ENCODE results near the gene SLC13A3. TPM values are rescaled to one million over a fixed set of nuclear protein-coding genes. Genes with fewer than 3 reads are reported as not detected.

Gene SLC13A3
- total RNA-seq, 1 donor from 2014 or later = 0.90 TPM

GRCh38 chr20:46647469-46647868 is 3.8 kb downstream of the SLC13A3 start:
- TF ChIP-seq CTCF (IDR thresholded peaks at IDR 0.05; ENCODE audit: unreplicated experiment) = no peak
- Mint-ChIP-seq H3K4me1 (ENCODE audit: unreplicated experiment) (no peaks in the 10 kb centered on the region), H3K9me3 (ENCODE audit: unreplicated experiment) (no peaks in the 10 kb centered on the region), H3K27me3 (ENCODE audit: unreplicated experiment) (no peaks in the 10 kb centered on the region), H3K36me3 (ENCODE audit: low read depth, unreplicated experiment) (no peaks in the 10 kb centered on the region), H3K27ac (ENCODE audit: unreplicated experiment) (no peak overlapping the region), H3K4me3 (ENCODE audit: unreplicated experiment) (no peak overlapping the region)
- no peak for DNase-seq (ENCODE audit: low spot score)

DNA sequence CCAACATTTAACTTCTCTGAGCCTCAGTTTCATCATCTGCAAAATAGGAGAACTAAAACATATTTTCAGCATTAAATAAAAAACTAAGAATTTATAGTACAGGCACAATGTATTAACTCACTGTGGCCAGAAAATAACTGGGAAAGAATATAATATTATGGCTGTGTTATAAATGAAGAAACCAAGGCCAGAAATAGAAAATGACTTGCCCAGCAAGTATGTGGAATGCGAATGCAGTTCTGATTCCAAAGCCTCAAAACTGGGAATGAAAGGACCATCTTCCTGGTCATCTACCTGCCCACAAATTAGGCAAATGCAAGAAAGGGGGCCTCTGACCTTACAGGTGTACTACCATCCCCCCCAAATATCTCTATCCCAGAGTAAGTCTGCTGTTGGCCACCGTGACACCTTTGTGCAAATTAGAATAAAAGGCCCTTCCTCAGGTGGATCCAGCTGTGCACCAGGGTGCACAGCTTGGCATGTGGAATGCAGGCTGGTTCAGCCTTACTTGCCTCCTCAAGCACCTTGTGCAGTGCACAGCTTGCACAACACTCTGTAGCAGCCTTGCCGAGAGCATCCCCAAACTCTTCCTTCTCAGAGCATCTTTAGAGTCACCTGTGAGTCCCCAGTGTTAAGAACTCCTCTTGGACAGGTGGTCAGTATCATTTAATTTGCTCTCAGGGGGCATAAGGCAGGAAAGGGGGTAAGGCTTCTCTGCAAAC is 4.4 kb downstream of the SLC13A3 start:
- no peak for TF ChIP-seq CTCF (IDR thresholded peaks at IDR 0.05; ENCODE audit: unreplicated experiment)
- Mint-ChIP-seq H3K4me1 (ENCODE audit: unreplicated experiment) (no peaks in the 10 kb centered on the region), H3K27ac (ENCODE audit: unreplicated experiment) (no peak overlapping the region), H3K9me3 (ENCODE audit: unreplicated experiment) (no peaks in the 10 kb centered on the region), H3K27me3 (ENCODE audit: unreplicated experiment) (no peaks in the 10 kb centered on the region), H3K36me3 (ENCODE audit: low read depth, unreplicated experiment) (no peaks in the 10 kb centered on the region), H3K4me3 (ENCODE audit: unreplicated experiment) (no peak overlapping the region)
- no peak for DNase-seq (ENCODE audit: low spot score)

- Mint-ChIP-seq H3K27me3 (ENCODE audit: unreplicated experiment) (no peaks in the 10 kb centered on the region), H3K4me3 (ENCODE audit: unreplicated experiment) (no peak overlapping the region), H3K4me1 (ENCODE audit: unreplicated experiment) (no peaks in the 10 kb centered on the region), H3K9me3 (ENCODE audit: unreplicated experiment) (no peaks in the 10 kb centered on the region), H3K36me3 (ENCODE audit: low read depth, unreplicated experiment) (no peaks in the 10 kb centered on the region), H3K27ac (ENCODE audit: unreplicated experiment) (no peak overlapping the region)
- TF ChIP-seq CTCF (IDR thresholded peaks at IDR 0.05; ENCODE audit: unreplicated experiment) = no peak
- DNase-seq (ENCODE audit: low spot score) = no peak
Measured at GRCh38 chr20:46646122-46646521, 5.1 kb downstream of the SLC13A3 start.

DNA sequence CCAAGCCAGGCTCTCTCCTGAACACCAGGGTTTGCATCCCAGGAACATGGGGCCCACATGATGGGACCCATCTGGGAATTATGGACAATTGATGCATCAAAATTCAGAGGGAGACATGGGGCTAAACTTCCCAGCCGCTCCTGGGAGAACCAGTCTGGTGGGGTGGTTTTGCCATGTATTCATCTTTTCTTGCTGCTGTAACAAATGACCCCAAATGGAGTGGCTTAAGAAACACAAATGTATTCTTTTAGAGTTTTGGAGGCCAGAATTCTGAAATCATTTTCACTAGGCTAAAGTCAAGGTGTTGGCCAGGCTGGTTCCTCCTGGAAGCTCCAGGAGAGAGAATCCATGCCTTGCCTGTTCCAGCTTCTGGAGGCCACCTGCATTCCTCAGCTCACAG is 6.5 kb downstream of the SLC13A3 start:
- TF ChIP-seq CTCF (IDR thresholded peaks at IDR 0.05; ENCODE audit: unreplicated experiment) = no peak
- no peaks in the 10 kb centered on the region for H3K27me3 Mint-ChIP-seq (ENCODE audit: unreplicated experiment)
- H3K4me3 Mint-ChIP-seq (ENCODE audit: unreplicated experiment) = no peak overlapping the region
- no peaks in the 10 kb centered on the region for H3K4me1 Mint-ChIP-seq (ENCODE audit: unreplicated experiment)
- no peaks in the 10 kb centered on the region for H3K36me3 Mint-ChIP-seq (ENCODE audit: low read depth, unreplicated experiment)
- H3K27ac Mint-ChIP-seq (ENCODE audit: unreplicated experiment) = no peak overlapping the region
- H3K9me3 Mint-ChIP-seq (ENCODE audit: unreplicated experiment) = no peaks in the 10 kb centered on the region
- DNase-seq (ENCODE audit: low spot score) = no peak

DNA sequence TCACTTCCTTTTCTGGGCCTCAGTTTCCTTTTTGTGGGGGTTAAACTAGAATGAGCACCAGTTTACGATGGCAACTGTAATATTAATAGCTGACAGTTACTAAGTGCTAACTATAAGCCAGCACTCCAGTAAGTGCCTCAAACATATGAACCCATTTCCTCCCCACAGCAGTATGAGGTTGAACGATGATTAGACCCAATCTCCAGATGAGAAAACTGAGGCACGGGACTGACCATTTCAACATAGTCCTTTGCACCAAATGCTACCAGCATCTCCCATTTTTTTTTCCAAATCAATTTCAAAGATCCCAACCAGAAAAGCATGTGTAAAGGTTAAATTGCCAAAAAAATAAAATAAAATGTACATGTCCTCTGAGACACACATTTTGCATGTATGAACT is 7.1 kb downstream of the SLC13A3 start:
- Mint-ChIP-seq H3K9me3 (ENCODE audit: unreplicated experiment) (no peaks in the 10 kb centered on the region), H3K36me3 (ENCODE audit: low read depth, unreplicated experiment) (no peaks in the 10 kb centered on the region), H3K4me1 (ENCODE audit: unreplicated experiment) (no peaks in the 10 kb centered on the region), H3K27ac (ENCODE audit: unreplicated experiment) (no peak overlapping the region), H3K27me3 (ENCODE audit: unreplicated experiment) (no peaks in the 10 kb centered on the region), H3K4me3 (ENCODE audit: unreplicated experiment) (no peak overlapping the region)
- no peak for TF ChIP-seq CTCF (IDR thresholded peaks at IDR 0.05; ENCODE audit: unreplicated experiment)
- DNase-seq (ENCODE audit: low spot score) = no peak

Data from endothelial cell (in vitro differentiated cells).